ENCODE data around the gene S100PBP. TPM values are rescaled to one million over a fixed set of nuclear protein-coding genes. Genes with fewer than 3 reads are reported as not detected.

The S100PBP gene
- total and polyA plus RNA-seq, 2 donors from 2014 or later = 14.3 to 40.1 TPM

DNA sequence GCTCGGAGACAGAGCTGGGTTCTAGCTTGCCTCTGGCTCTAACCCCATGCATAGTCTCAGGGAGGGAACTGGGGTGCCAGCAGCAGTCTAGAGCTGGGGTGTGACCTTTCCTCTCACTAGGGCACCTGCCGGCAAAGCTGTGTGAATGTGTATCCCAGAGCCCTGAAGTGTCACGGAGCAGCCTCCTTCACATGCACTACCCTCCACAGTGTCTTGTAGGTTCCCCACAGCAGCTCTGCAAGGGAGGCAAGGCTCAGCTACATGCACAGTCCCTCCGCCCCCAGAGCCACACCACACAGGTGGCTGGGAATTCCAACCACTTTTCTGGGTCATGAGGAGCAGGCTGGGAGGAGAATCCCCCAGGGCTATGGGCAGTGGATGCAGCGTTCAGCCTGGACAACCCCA lies 61.2 kb downstream of the S100PBP start:
- intact Hi-C loops (cut with DNase I) = no loop called here
- no peaks in the 10 kb centered on the region for H3K4me1 ChIP-seq (ENCODE audit: control insufficient read depth in 2 of 3, insufficient read depth in 2 of 3, low read depth in 1 of 3, low read length in 3 of 3)
- no peak for DNase-seq

DNA sequence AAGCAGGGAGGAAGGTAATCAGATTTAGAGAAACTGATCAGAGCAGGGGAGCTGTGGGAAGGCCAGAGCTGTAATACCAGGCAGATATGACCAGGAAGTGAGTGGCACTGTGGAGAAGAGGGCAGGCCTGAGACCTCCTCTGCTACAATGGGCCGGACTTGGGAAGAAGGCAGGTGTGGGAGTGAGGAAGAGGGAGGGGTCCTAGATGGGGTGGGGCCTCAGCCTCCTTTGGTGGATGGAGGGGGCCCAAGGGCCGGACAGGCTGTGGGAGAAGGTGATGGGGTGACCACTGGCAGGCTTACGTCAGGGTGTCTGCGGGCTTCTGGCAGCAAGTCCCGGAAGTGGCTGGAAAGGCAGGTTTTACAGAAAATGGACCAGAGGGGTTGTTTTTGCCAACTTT lies 63.8 kb downstream of the S100PBP start:
- H3K9me3 ChIP-seq (ENCODE audit: control insufficient read depth in 2 of 3, insufficient read depth in 1 of 3, low read length in 3 of 3) = no peaks in the 10 kb centered on the region
- H3K27ac ChIP-seq (ENCODE audit: low read depth in 2 of 2, low read length in 2 of 2) = no peak overlapping the region
- intact Hi-C loops (cut with DNase I) = no loop called here
- no peak for DNase-seq
- H3K27me3 ChIP-seq (ENCODE audit: control insufficient read depth, insufficient read depth, low read length) = peaks cover 3% of the 10 kb centered on the region
- H3K36me3 ChIP-seq (ENCODE audit: control insufficient read depth in 2 of 3, insufficient read depth in 3 of 3, low read length in 3 of 3) = no peaks in the 10 kb centered on the region
- no peak overlapping the region for H3K4me3 ChIP-seq (ENCODE audit: low read length in 3 of 3)
- no peak for FAIRE-seq
- H3K9ac ChIP-seq (ENCODE audit: low read length in 3 of 3) = no peak overlapping the region
- no peaks in the 10 kb centered on the region for H3K4me1 ChIP-seq (ENCODE audit: control insufficient read depth in 2 of 3, insufficient read depth in 2 of 3, low read depth in 1 of 3, low read length in 3 of 3)
- TF ChIP-seq, protein P1, sequence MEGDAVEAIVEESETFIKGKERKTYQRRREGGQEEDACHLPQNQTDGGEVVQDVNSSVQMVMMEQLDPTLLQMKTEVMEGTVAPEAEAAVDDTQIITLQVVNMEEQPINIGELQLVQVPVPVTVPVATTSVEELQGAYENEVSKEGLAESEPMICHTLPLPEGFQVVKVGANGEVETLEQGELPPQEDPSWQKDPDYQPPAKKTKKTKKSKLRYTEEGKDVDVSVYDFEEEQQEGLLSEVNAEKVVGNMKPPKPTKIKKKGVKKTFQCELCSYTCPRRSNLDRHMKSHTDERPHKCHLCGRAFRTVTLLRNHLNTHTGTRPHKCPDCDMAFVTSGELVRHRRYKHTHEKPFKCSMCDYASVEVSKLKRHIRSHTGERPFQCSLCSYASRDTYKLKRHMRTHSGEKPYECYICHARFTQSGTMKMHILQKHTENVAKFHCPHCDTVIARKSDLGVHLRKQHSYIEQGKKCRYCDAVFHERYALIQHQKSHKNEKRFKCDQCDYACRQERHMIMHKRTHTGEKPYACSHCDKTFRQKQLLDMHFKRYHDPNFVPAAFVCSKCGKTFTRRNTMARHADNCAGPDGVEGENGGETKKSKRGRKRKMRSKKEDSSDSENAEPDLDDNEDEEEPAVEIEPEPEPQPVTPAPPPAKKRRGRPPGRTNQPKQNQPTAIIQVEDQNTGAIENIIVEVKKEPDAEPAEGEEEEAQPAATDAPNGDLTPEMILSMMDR (IDR thresholded peaks at IDR 0.05; ENCODE audit: borderline replicate concordance, extremely low read depth, insufficient read depth) = no peak

More for the DNA sequence above, 61.2 kb downstream of the S100PBP start:
- Histone ChIP-seq H3K36me3 (ENCODE audit: control insufficient read depth in 2 of 3, insufficient read depth in 3 of 3, low read length in 3 of 3) (no peaks in the 10 kb centered on the region), H3K27ac (ENCODE audit: low read depth in 2 of 2, low read length in 2 of 2) (no peak overlapping the region), H3K9ac (ENCODE audit: low read length in 3 of 3) (no peak overlapping the region), H3K9me3 (ENCODE audit: control insufficient read depth in 2 of 3, insufficient read depth in 1 of 3, low read length in 3 of 3) (no peaks in the 10 kb centered on the region), H3K27me3 (ENCODE audit: control insufficient read depth, insufficient read depth, low read length) (no peaks in the 10 kb centered on the region), H3K4me3 (ENCODE audit: low read length in 3 of 3) (no peak overlapping the region)
- no peak for FAIRE-seq
- TF ChIP-seq, protein P1 (IDR thresholded peaks at IDR 0.05; ENCODE audit: borderline replicate concordance, extremely low read depth, insufficient read depth) = no peak

DNA sequence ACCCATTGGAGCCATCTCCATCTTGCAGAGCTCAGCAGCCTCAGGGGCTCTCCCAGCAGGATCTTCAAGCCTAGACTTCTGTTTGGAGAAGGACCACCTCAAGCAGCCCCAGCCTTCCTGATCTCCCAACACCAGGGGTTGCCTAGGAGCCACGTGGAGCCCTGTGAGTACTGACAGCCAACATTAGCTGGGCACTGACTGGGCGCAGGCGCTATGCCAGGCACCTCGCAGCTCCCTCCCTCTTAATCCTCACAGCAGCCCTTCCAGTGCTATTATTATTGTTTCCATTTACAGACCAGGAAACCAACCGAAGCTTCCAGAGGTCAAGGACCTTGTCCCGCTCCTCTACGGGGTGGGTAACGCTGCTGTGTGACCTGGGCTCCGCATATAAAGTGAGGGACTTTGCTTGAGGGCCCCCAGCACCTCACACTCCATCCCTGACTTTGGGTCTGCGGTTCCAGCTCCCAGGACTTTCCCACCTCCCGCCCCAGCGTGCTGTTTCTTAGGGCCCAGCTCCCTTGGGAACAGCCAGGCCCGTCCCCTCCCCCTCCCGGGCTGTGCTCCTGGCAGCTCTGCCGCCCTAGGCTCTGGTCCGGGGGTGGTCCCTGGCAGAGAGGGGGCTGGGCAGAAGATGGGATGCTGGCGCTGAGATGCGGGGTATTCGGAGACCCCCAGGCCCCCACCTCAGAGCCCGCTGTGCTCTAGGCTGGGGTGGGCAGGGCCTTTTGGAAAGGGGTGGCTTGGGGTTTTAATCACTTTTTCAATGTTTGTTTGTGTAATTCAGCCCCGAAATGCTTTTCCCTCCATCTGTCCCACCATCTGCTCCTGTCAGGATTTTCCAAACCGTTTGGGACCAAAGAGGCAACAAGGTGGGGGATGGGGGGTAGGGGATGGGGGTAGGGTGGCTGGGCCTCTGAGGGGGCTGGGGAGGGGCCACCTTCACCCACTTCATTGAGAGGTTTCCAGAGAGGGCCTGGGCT lies 64.7 kb downstream of the S100PBP start:
- H3K4me3 ChIP-seq (ENCODE audit: low read length in 3 of 3) = no peak overlapping the region
- intact Hi-C loops (cut with DNase I) = no loop called here
- no peak for DNase-seq
- no peak overlapping the region for H3K27ac ChIP-seq (ENCODE audit: low read depth in 2 of 2, low read length in 2 of 2)
- H3K4me1 ChIP-seq (ENCODE audit: control insufficient read depth in 2 of 3, insufficient read depth in 2 of 3, low read depth in 1 of 3, low read length in 3 of 3) = no peaks in the 10 kb centered on the region
- TF ChIP-seq, protein P1 (IDR thresholded peaks at IDR 0.05; ENCODE audit: borderline replicate concordance, extremely low read depth, insufficient read depth) = no peak
- no peaks in the 10 kb centered on the region for H3K36me3 ChIP-seq (ENCODE audit: control insufficient read depth in 2 of 3, insufficient read depth in 3 of 3, low read length in 3 of 3)
- no peaks in the 10 kb centered on the region for H3K9me3 ChIP-seq (ENCODE audit: control insufficient read depth in 2 of 3, insufficient read depth in 1 of 3, low read length in 3 of 3)
- peaks cover 6% of the 10 kb centered on the region for H3K27me3 ChIP-seq (ENCODE audit: control insufficient read depth, insufficient read depth, low read length)
- FAIRE-seq = no peak
- H3K9ac ChIP-seq (ENCODE audit: low read length in 3 of 3) = no peak overlapping the region
